Neural cell (in vitro differentiated cells): ENCODE results near the gene OTOP3. TPM values are rescaled to one million over a fixed set of nuclear protein-coding genes. Genes with fewer than 3 reads are reported as not detected.
"Not testable (repeated sequence)": the region's sequence is repeated elsewhere in the genome, so short reads cannot be mapped to it uniquely, and the experiment has no call there.

Source experiments
- H2AFZ ChIP-seq: fragments of 200-600, 300-800 bp; sonication (generic), shearing (Covaris generic); 2 replicates; pipeline ENCODE4 v1.6.0; 2014; ENCODE audit warnings: low read depth, mild to moderate bottlenecking, antibody characterized with exemption, low read length, moderate library complexity
- H3F3A ChIP-seq: fragments of 200-600 bp; shearing (Covaris generic); 2 replicates; pipeline ENCODE4 v1.6.1; 2016; ENCODE audit warnings: mild to moderate bottlenecking, moderate library complexity, mixed read lengths, antibody characterized with exemption, low read length; ENCODE audit not compliant: insufficient read depth, poor library complexity, severe bottlenecking
- H3K27ac ChIP-seq: fragments of 200-600, 300-800 bp; sonication (generic), shearing (Covaris generic); 2 replicates; pipeline ENCODE4 v1.5.1; 2014; ENCODE audit warnings: mild to moderate bottlenecking, low read length, moderate library complexity
- H3K27me3 ChIP-seq: fragments of 300-800, 200-600 bp; sonication (generic), shearing (Covaris generic); 2 replicates; pipeline ENCODE4 v1.6.0; 2014; ENCODE audit warnings: mild to moderate bottlenecking, low read depth, low read length, moderate library complexity; ENCODE audit not compliant: insufficient read depth
- H3K36me3 ChIP-seq: fragments of 300-800, 200-600 bp; sonication (generic), shearing (Covaris generic); 2 replicates; pipeline ENCODE4 v1.5.1; 2014; ENCODE audit warnings: mild to moderate bottlenecking, antibody characterized with exemption, low read length, moderate library complexity; ENCODE audit not compliant: insufficient read depth
- H3K4me2 ChIP-seq: fragments of 300-800, 200-600 bp; sonication (generic), shearing (Covaris generic); 2 replicates; pipeline ENCODE4 v1.6.0; 2014; ENCODE audit warnings: mild to moderate bottlenecking, low read length
- H3K4me3 ChIP-seq: fragments of 300-800, 200-600 bp; sonication (generic), shearing (Covaris generic); 2 replicates; pipeline ENCODE4 v1.5.1; 2014; ENCODE audit warnings: mild to moderate bottlenecking, low read length, moderate library complexity
- H3K79me2 ChIP-seq: fragments of 200-600 bp; shearing (Covaris generic); replicated peaks from 2 replicates; pipeline ENCODE4 v1.6.0; 2014; ENCODE audit warnings: mild to moderate bottlenecking, low read length, moderate library complexity; ENCODE audit not compliant: insufficient read depth
- H3K9ac ChIP-seq: fragments of 300-800, 200-600 bp; sonication (generic), shearing (Covaris generic); 2 replicates; pipeline ENCODE4 v1.6.1; 2016; ENCODE audit warnings: mild to moderate bottlenecking, low read length, mixed read lengths
- H3K9me2 ChIP-seq: fragments of 200-600 bp; shearing (Covaris generic); 2 replicates; pipeline ENCODE4 v1.6.1; 2016; ENCODE audit warnings: mild to moderate bottlenecking, low read length, mixed read lengths; ENCODE audit not compliant: insufficient read depth
- H3K9me3 ChIP-seq: fragments of 200-600, 300-800 bp; sonication (generic), shearing (Covaris generic); 2 replicates; pipeline ENCODE4 v1.6.1; 2016; ENCODE audit warnings: mild to moderate bottlenecking, mixed run types, low read length, moderate library complexity, mixed read lengths
- H4K20me1 ChIP-seq: fragments of 200-600 bp; shearing (Covaris generic); 2 replicates; pipeline ENCODE4 v1.6.1; 2016; ENCODE audit warnings: mild to moderate bottlenecking, mixed run types; ENCODE audit not compliant: insufficient read depth
- EP300 ChIP-seq: fragments of 450-650 bp; conservative IDR thresholded peaks from 2 replicates; pipeline ENCODE4 v1.6.1; 2014; ENCODE audit warnings: antibody characterized with exemption, mild to moderate bottlenecking, moderate library complexity; ENCODE audit not compliant: poor library complexity, severe bottlenecking
- EZH2 ChIP-seq: fragments of 200-600, 300-800 bp; shearing (Covaris generic), sonication (generic); IDR thresholded peaks from 2 replicates; pipeline ENCODE4 v1.6.1; 2014; ENCODE audit warnings: antibody characterized with exemption, low read length, borderline replicate concordance, mild to moderate bottlenecking; ENCODE audit not compliant: insufficient read depth, poor library complexity, severe bottlenecking
- RAD21 ChIP-seq: fragments of 450-650 bp; conservative IDR thresholded peaks from 2 replicates; pipeline ENCODE4 v1.6.1; 2014; ENCODE audit warnings: antibody characterized with exemption, mild to moderate bottlenecking, moderate library complexity
- REST ChIP-seq: IDR thresholded peaks from 2 replicates; pipeline ENCODE4 v1.6.1; 2012; ENCODE audit warnings: borderline replicate concordance
- SMC3 ChIP-seq: fragments of 450-650 bp; conservative IDR thresholded peaks from 2 replicates; pipeline ENCODE4 v1.6.1; 2014; ENCODE audit warnings: antibody characterized with exemption, mild to moderate bottlenecking, moderate library complexity; ENCODE audit not compliant: poor library complexity
- polyA plus RNA-seq: library from polyadenylated mRNA; depleted of rRNA; stranded (reverse); fragments of >200 nt; gene quantifications from 2 replicates; pipeline ENCODE4 v1.2.3, GENCODE V29; 2014

Gene OTOP3
- polyA plus RNA-seq, 1 donor from 2014 or later: not detected

DNA sequence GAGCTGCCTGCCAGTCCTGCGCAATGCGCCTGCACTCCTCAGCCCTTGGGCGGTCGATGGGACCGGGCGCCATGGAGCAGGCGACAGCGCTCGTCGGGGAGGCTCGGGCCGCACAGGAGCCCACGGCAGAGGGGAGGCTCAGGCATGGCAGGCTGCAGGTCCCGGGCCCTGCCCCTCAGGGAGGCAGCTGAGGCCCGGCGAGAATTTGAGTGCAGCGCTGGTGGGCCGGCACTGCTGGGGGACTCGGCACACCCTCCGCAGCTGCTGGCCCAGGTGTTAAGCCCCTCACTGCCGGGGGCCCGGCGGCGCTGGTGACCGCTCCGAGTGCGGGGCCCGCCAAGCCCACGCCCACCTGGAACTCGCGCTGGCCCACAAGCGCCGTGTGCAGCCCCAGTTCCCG is 28.7 kb upstream of the OTOP3 start:
- TF ChIP-seq RAD21: no peak
- no peak for TF ChIP-seq SMC3
- TF ChIP-seq EP300: no peak
- Histone ChIP-seq H3K4me2 (no peak overlapping the region), H3K9ac (no peak overlapping the region), H3K36me3 (no peaks in the 10 kb centered on the region), H4K20me1 (no peaks in the 10 kb centered on the region), H3K4me3 (no peak overlapping the region), H3K9me3 (no peaks in the 10 kb centered on the region), H3K9me2 (no peaks in the 10 kb centered on the region), H2AFZ (no peak overlapping the region), H3F3A (no peaks in the 10 kb centered on the region), H3K27ac (no peak overlapping the region), H3K79me2 (no peaks in the 10 kb centered on the region), H3K27me3 (no peaks in the 10 kb centered on the region)

DNA sequence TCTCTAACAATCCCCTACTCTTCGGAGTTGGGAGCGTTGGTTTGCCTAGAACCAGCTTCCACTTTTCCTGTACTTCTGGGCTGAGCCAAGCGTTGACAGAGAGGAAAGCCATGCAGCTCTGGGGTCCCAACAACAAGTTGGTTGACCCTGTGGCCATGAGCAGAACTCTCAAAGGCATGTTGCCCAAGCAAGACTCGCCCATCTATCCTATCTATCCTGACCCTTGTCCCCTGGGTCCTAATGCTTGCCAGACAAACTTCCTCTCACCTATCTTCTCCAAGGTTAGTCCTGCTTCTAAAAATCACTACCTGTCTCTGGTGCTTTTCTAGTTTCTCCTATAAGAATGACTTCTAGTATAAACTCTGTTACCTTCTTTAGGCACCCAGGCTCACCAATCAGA is 26.6 kb upstream of the OTOP3 start:
- not testable (repeated sequence) for H3K79me2 ChIP-seq, H3K9me2 ChIP-seq, H4K20me1 ChIP-seq, H3K27ac ChIP-seq, H3K9ac ChIP-seq, H3K36me3 ChIP-seq, H3K4me3 ChIP-seq, H3K9me3 ChIP-seq, H3K27me3 ChIP-seq, H2AFZ ChIP-seq, H3K4me2 ChIP-seq, H3F3A ChIP-seq

DNA sequence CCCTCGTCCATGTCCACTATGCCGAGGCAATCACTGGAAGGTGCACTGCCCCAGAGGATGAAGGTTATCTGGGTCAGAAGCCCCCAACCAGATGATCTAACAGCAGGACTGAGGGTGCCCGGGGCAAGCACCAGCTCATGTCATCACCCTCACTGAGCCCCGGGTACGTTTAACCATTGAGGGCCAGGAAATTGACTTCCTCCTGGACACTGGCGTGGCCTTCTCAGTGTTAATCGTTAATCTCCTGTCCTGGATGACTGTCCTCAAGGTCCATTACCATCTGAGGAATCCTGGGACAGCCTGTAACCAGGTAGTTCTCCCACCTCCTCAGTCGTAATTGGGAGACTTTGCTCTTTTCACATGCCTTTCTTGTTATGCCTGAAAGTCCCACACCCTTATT is 24.3 kb upstream of the OTOP3 start:
- not testable (repeated sequence) for H2AFZ ChIP-seq, H3K27me3 ChIP-seq, H3K4me2 ChIP-seq, H3K79me2 ChIP-seq, H3K9me3 ChIP-seq, H3K4me3 ChIP-seq, H3F3A ChIP-seq, H4K20me1 ChIP-seq, H3K9ac ChIP-seq, H3K27ac ChIP-seq, H3K36me3 ChIP-seq, H3K9me2 ChIP-seq

- TF ChIP-seq REST (no peak), RAD21 (no peak), EZH2 (no peak)
- H3K79me2 ChIP-seq: no peaks in the 10 kb centered on the region
- no peak overlapping the region for H3K9ac ChIP-seq
- no peak overlapping the region for H2AFZ ChIP-seq
- H3K27me3 ChIP-seq: no peaks in the 10 kb centered on the region
- H3K36me3 ChIP-seq: no peaks in the 10 kb centered on the region
- H3F3A ChIP-seq: no peaks in the 10 kb centered on the region
- no peaks in the 10 kb centered on the region for H3K9me3 ChIP-seq
- H3K4me3 ChIP-seq: no peak overlapping the region
- H3K9me2 ChIP-seq: no peaks in the 10 kb centered on the region
- H4K20me1 ChIP-seq: no peaks in the 10 kb centered on the region
- H3K27ac ChIP-seq: no peak overlapping the region
- no peak overlapping the region for H3K4me2 ChIP-seq
Observed at GRCh38 chr17:74916136-74916850, 19.4 kb upstream of the OTOP3 start.
